ENCODE measurements around the gene ZNF367. TPM values are rescaled to one million over a fixed set of nuclear protein-coding genes. Genes with fewer than 3 reads are reported as not detected.

The ZNF367 gene
- total RNA-seq, 4 donors from 2014 or later: 2.2 to 7.1 (median 4.6) TPM

- Histone ChIP-seq H3K36me3 (no peaks in the 10 kb centered on the region), H3K4me3 (no peak overlapping the region), H3K27me3 (no peaks in the 10 kb centered on the region), H3K4me1 (no peaks in the 10 kb centered on the region), H3K27ac (no peak overlapping the region), H3K9me3 (no peaks in the 10 kb centered on the region)
- intact Hi-C loops (cut with DNase I): no loop called here
- DNase-seq: no peak
- TF ChIP-seq POLR2A (IDR thresholded peaks at IDR 0.05) (no peak), CTCF (IDR thresholded peaks at IDR 0.05) (no peak)
Observed at GRCh38 chr9:96400132-96400910, 17.8 kb downstream of the ZNF367 start.

GRCh38 chr9:96399325-96399633, 18.9 kb downstream of the ZNF367 start:
- no peaks in the 10 kb centered on the region for H3K4me1 ChIP-seq
- no peaks in the 10 kb centered on the region for H3K9me3 ChIP-seq
- H3K27ac ChIP-seq: peak overlapping the region in 1 of 4 donors; percentile 14
- H3K36me3 ChIP-seq: no peaks in the 10 kb centered on the region
- no peak for DNase-seq
- intact Hi-C loops (cut with DNase I): no loop called here
- TF ChIP-seq POLR2A (IDR thresholded peaks at IDR 0.05): no peak
- no peak for TF ChIP-seq CTCF (IDR thresholded peaks at IDR 0.05)
- H3K4me3 ChIP-seq: no peak overlapping the region
- H3K27me3 ChIP-seq: no peaks in the 10 kb centered on the region
- 68 to 85% methylated on average over 3 of the region's 3 CpGs for WGBS, 2 donors

GRCh38 chr9:96398582-96399324, 19.4 kb downstream of the ZNF367 start:
- H3K27ac ChIP-seq: peak overlapping the region in 1 of 4 donors; percentile 14
- H3K36me3 ChIP-seq: no peaks in the 10 kb centered on the region
- no peak overlapping the region for H3K4me3 ChIP-seq
- H3K27me3 ChIP-seq: no peaks in the 10 kb centered on the region
- intact Hi-C loops (cut with DNase I): no loop called here
- no peak for DNase-seq
- H3K4me1 ChIP-seq: no peaks in the 10 kb centered on the region
- H3K9me3 ChIP-seq: no peaks in the 10 kb centered on the region
- TF ChIP-seq CTCF (IDR thresholded peaks at IDR 0.05): no peak
- no peak for TF ChIP-seq POLR2A (IDR thresholded peaks at IDR 0.05)
- 44 to 64% methylated on average over 1 to 3 of the region's 3 CpGs for WGBS, 2 donors

- 90 to 93% methylated on average over 2 of the region's 2 CpGs for WGBS, 2 donors
- Histone ChIP-seq H3K4me3 (no peak overlapping the region), H3K27me3 (no peaks in the 10 kb centered on the region), H3K9me3 (no peaks in the 10 kb centered on the region), H3K4me1 (peaks cover 0 to 5% (median 0%) of the 10 kb centered on the region in 3 donors), H3K36me3 (peaks cover 0 to 9% (median 0%) of the 10 kb centered on the region in 3 donors), H3K27ac (no peak overlapping the region)
- DNase-seq: no peak
- no peak for TF ChIP-seq POLR2A (IDR thresholded peaks at IDR 0.05)
- TF ChIP-seq CTCF (IDR thresholded peaks at IDR 0.05): no peak
- intact Hi-C loops (cut with DNase I): no loop called here
Observed at GRCh38 chr9:96395964-96396363, 22.2 kb downstream of the ZNF367 start.

- H3K27me3 ChIP-seq: no peaks in the 10 kb centered on the region
- WGBS, 2 donors: 91 to 94% methylated on average over 6 of the region's 6 CpGs
- no peak overlapping the region for H3K27ac ChIP-seq
- peaks cover 0 to 9% (median 0%) of the 10 kb centered on the region in 3 donors for H3K36me3 ChIP-seq
- peaks cover 0 to 7% (median 0%) of the 10 kb centered on the region in 3 donors for H3K4me1 ChIP-seq
- intact Hi-C loops (cut with DNase I): no loop called here
- no peak for TF ChIP-seq POLR2A (IDR thresholded peaks at IDR 0.05)
- TF ChIP-seq CTCF (IDR thresholded peaks at IDR 0.05): no peak
- H3K4me3 ChIP-seq: no peak overlapping the region
- no peaks in the 10 kb centered on the region for H3K9me3 ChIP-seq
- no peak for DNase-seq
Observed at GRCh38 chr9:96394832-96395496, 23.2 kb downstream of the ZNF367 start.
